ENCODE data around the gene EML5.

Gene EML5

DNA sequence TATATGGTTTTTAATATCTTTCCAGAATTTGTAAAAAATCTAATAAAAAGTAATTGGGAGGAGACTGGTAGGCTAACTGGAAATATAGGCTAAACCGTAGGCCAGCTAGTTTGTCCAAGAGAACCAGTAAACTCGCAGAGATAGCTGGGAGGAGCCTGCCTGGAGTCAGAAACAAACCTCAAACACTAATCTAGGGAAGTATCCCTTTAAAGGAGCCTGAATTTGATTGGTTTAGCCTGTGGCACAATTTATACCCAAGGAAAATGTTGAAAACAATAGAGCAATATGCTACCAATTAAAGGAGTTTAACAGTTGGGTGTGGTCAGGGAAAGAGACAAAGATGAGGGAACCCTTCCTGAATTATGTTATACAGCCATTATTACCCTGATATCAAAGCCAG lies 109.6 kb downstream of the EML5 start:
- Histone ChIP-seq H3K4me1 (ENCODE audit: control insufficient read depth in 2 of 2, insufficient read depth in 2 of 2, low read length in 2 of 2) (peaks cover 3 to 5% of the 10 kb centered on the region in 2 donors), H3K4me3 (ENCODE audit: low read length in 2 of 2) (no peak overlapping the region), H3K36me3 (ENCODE audit: control insufficient read depth in 2 of 2, insufficient read depth in 2 of 2, low read length in 2 of 2) (no peaks in the 10 kb centered on the region), H3K9ac (ENCODE audit: low read depth in 1 of 2, low read length in 2 of 2) (no peak overlapping the region), H3K27me3 (ENCODE audit: control insufficient read depth in 2 of 2, insufficient read depth in 2 of 2, low read length in 2 of 2) (no peaks in the 10 kb centered on the region), H3K27ac (ENCODE audit: low read depth in 2 of 2, low read length in 2 of 2) (no peak overlapping the region), H3K9me3 (ENCODE audit: control insufficient read depth in 2 of 2, low read length in 2 of 2) (no peaks in the 10 kb centered on the region)

DNA sequence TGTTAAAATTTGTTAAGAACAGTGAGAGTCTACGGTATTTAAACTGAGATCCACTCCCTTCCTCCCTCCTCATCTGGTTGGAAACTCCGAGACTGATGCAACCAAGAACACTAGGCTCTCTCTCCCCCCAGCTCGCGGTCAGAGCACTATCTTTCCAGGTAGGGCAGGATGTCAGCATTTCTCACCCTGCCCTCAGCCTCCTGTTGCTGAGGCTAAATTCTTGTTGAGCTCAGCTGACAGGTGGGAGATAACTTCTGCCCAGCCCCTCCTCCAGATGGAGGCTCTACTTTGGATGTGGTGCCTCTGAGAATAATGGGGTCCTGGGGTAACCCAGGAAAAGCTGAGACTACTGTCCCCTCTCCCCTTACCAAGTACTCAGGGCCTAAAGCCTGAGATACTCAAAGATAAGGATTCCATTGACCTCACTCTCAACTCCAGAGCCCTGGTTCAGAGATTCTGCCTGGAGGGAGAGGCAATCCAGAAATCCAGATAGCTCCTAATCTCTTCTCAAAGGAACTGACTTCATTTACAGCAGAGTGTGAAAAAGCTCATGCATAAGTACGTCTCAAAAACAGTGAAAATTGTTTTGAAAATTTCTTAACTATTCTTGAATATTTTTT lies 110.1 kb downstream of the EML5 start:
- H3K9me3 ChIP-seq (ENCODE audit: control insufficient read depth in 2 of 2, low read length in 2 of 2) = no peaks in the 10 kb centered on the region
- peaks cover 3 to 5% of the 10 kb centered on the region in 2 donors for H3K4me1 ChIP-seq (ENCODE audit: control insufficient read depth in 2 of 2, insufficient read depth in 2 of 2, low read length in 2 of 2)
- no peaks in the 10 kb centered on the region for H3K36me3 ChIP-seq (ENCODE audit: control insufficient read depth in 2 of 2, insufficient read depth in 2 of 2, low read length in 2 of 2)
- H3K27ac ChIP-seq (ENCODE audit: low read depth in 2 of 2, low read length in 2 of 2) = no peak overlapping the region
- no peaks in the 10 kb centered on the region for H3K27me3 ChIP-seq (ENCODE audit: control insufficient read depth in 2 of 2, insufficient read depth in 2 of 2, low read length in 2 of 2)
- no peak overlapping the region for H3K4me3 ChIP-seq (ENCODE audit: low read length in 2 of 2)
- H3K9ac ChIP-seq (ENCODE audit: low read depth in 1 of 2, low read length in 2 of 2) = no peak overlapping the region

DNA sequence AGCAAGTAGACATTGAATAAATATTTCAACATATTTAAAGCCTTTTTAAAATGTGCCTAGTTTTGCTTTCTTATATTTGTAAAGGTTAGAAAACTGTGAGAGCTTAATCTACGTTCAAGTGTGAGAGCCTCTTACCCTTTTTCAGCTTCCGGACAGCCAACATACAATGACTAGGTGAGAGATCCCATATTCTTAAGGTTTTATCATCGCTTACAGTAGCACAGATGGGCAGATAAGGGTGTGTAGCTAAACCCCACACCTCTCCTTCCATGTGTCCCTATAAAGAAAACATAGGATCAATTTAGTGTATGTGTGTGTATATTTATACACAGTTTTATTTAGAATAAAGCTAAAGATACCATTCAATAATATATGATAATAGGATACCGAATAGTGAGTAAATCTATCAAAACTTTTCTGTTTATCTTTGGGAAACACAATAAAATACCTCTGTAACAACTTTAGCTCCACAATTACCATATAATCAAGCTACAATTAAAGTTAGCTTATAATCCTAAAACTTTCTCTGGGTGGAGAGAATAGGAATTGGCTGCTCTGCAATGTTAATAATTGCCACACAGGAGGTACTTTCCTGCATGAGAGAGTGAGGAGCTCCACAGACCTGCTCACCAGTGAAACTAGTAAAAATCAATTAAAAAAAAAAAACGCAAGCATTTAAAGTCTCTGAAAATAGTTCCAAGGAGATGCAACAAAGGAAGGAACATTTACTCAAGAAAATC lies 110.8 kb downstream of the EML5 start:
- Histone ChIP-seq H3K4me1 (ENCODE audit: control insufficient read depth in 2 of 2, insufficient read depth in 2 of 2, low read length in 2 of 2) (peaks cover 3 to 5% of the 10 kb centered on the region in 2 donors), H3K9me3 (ENCODE audit: control insufficient read depth in 2 of 2, low read length in 2 of 2) (no peaks in the 10 kb centered on the region), H3K27me3 (ENCODE audit: control insufficient read depth in 2 of 2, insufficient read depth in 2 of 2, low read length in 2 of 2) (no peaks in the 10 kb centered on the region), H3K4me3 (ENCODE audit: low read length in 2 of 2) (no peak overlapping the region), H3K9ac (ENCODE audit: low read depth in 1 of 2, low read length in 2 of 2) (no peak overlapping the region), H3K36me3 (ENCODE audit: control insufficient read depth in 2 of 2, insufficient read depth in 2 of 2, low read length in 2 of 2) (no peaks in the 10 kb centered on the region), H3K27ac (ENCODE audit: low read depth in 2 of 2, low read length in 2 of 2) (no peak overlapping the region)

DNA sequence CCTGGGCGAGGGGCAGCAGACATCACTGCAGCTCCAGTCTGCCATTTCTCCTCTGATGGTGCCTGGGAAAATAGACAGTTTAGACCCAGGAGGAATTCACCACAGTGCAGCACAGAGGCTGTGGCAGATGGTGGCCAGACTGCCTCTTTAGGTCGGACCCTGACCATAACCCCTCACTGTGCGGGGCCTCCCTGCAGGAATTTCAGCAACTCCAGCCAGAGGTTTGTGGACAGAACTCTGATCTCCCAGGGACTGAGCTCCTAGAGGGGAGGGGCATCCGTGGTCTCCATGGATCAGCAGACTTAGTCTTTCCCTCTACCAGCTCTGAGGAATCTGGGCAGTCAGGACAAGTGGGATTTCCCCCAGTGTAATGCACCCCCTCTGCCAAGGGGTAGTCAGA lies 123.4 kb downstream of the EML5 start:
- Histone ChIP-seq H3K9ac (ENCODE audit: low read depth in 1 of 2, low read length in 2 of 2) (no peak overlapping the region), H3K4me1 (ENCODE audit: control insufficient read depth in 2 of 2, insufficient read depth in 2 of 2, low read length in 2 of 2) (peaks cover 3 to 5% of the 10 kb centered on the region in 2 donors), H3K27me3 (ENCODE audit: control insufficient read depth in 2 of 2, insufficient read depth in 2 of 2, low read length in 2 of 2) (no peaks in the 10 kb centered on the region), H3K27ac (ENCODE audit: low read depth in 2 of 2, low read length in 2 of 2) (no peak overlapping the region), H3K4me3 (ENCODE audit: low read length in 2 of 2) (no peak overlapping the region), H3K36me3 (ENCODE audit: control insufficient read depth in 2 of 2, insufficient read depth in 2 of 2, low read length in 2 of 2) (no peaks in the 10 kb centered on the region), H3K9me3 (ENCODE audit: control insufficient read depth in 2 of 2, low read length in 2 of 2) (no peaks in the 10 kb centered on the region)

DNA sequence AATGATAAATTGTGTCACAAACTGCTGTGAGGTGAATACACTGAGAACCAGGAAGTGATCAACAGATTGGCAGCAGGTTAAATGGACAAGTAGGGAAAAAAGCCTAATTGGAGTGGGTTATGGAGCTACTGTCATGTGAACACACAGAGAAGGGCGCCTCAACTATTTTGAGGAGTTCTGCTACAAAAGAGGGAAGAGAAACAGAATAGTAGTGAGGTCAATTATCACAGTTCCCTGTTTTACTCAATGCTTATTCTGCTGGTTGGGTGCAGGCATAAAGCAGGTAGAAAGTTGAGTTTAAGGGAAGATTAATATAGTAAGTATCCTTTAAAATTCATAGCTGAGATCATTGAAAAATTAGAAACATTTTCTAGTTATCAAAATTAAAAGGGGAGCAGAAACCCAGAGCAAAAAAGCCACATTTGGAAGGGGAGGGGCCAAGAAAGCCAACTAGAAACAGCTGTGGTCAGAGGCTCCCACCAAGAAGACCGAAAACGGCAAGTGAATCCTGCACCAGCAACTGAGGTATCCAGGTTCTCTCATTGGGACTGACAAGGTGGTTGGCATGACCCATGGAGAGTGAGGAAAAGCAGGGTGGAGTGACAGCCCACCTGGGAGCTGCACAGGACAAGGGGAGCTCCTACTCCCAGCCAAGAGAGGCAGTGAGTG lies 124.2 kb downstream of the EML5 start:
- H3K27me3 ChIP-seq (ENCODE audit: control insufficient read depth in 2 of 2, insufficient read depth in 2 of 2, low read length in 2 of 2) = no peaks in the 10 kb centered on the region
- no peak overlapping the region for H3K9ac ChIP-seq (ENCODE audit: low read depth in 1 of 2, low read length in 2 of 2)
- H3K9me3 ChIP-seq (ENCODE audit: control insufficient read depth in 2 of 2, low read length in 2 of 2) = no peaks in the 10 kb centered on the region
- peaks cover 3 to 5% of the 10 kb centered on the region in 2 donors for H3K4me1 ChIP-seq (ENCODE audit: control insufficient read depth in 2 of 2, insufficient read depth in 2 of 2, low read length in 2 of 2)
- H3K4me3 ChIP-seq (ENCODE audit: low read length in 2 of 2) = no peak overlapping the region
- no peaks in the 10 kb centered on the region for H3K36me3 ChIP-seq (ENCODE audit: control insufficient read depth in 2 of 2, insufficient read depth in 2 of 2, low read length in 2 of 2)
- no peak overlapping the region for H3K27ac ChIP-seq (ENCODE audit: low read depth in 2 of 2, low read length in 2 of 2)

DNA sequence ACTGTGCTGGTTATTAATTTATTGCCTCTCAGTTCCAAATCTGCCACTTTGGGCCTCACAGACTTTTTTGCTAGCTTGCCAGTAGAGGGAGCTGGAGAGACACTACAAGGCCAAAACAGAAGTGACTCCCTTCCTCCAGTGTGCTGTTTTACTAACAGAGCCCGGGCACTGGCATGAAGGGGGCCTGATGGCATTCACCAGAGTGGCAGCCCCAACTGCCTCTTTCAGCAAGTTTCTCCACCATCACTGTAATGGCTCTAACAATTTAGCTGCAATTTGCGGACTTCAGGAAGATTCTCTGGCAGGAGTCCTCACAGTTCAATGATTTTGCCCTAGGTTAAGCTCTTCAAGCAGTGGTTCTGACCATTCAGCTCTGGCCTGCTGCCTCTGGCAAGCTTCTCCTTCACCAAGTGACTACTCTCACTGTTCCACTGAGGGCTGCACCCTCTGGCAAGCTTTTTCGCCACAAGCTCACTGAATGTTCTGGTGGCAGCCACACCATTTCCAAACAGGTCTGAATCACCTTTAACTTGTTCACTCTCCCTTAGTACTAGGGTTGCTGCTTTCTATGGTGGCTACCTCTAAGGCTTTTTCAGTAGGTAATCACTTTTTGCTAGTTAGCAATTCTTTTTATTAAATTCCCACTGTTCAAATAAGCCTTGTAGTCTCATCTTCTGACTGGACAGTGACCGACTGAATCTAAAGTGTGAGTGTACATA lies 125.0 kb downstream of the EML5 start:
- H3K9me3 ChIP-seq (ENCODE audit: control insufficient read depth in 2 of 2, low read length in 2 of 2) = no peaks in the 10 kb centered on the region

DNA sequence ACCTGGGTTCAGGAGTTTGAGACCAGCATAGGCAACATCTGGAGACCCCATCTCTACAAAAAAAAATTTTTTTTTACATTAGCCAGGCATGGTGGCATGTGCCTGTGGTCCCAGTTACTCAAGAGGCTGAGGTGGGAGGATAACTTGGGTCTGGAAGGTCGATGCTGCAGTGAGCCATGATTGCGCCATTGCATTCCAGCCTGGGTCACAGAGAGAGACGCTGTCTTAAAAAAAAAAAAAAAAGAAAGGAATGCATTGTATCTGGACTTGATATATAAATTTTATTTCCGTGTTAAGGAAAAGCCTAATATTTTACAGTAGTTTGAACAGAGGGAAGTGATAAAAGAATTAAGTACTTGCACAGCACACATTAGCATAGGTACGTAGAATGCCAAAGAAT lies 132.7 kb downstream of the EML5 start:
- Histone ChIP-seq H3K27me3 (ENCODE audit: control insufficient read depth in 2 of 2, insufficient read depth in 2 of 2, low read length in 2 of 2) (no peaks in the 10 kb centered on the region), H3K9me3 (ENCODE audit: control insufficient read depth in 2 of 2, low read length in 2 of 2) (no peaks in the 10 kb centered on the region), H3K27ac (ENCODE audit: low read depth in 2 of 2, low read length in 2 of 2) (no peak overlapping the region), H3K9ac (ENCODE audit: low read depth in 1 of 2, low read length in 2 of 2) (no peak overlapping the region), H3K36me3 (ENCODE audit: control insufficient read depth in 2 of 2, insufficient read depth in 2 of 2, low read length in 2 of 2) (no peaks in the 10 kb centered on the region), H3K4me3 (ENCODE audit: low read length in 2 of 2) (no peak overlapping the region), H3K4me1 (ENCODE audit: control insufficient read depth in 2 of 2, insufficient read depth in 2 of 2, low read length in 2 of 2) (no peaks in the 10 kb centered on the region)

More for the DNA sequence above, 125.0 kb downstream of the EML5 start:
- H3K27me3 ChIP-seq (ENCODE audit: control insufficient read depth in 2 of 2, insufficient read depth in 2 of 2, low read length in 2 of 2) = no peaks in the 10 kb centered on the region
- H3K4me3 ChIP-seq (ENCODE audit: low read length in 2 of 2) = no peak overlapping the region
- peaks cover 3 to 5% of the 10 kb centered on the region in 2 donors for H3K4me1 ChIP-seq (ENCODE audit: control insufficient read depth in 2 of 2, insufficient read depth in 2 of 2, low read length in 2 of 2)
- H3K9ac ChIP-seq (ENCODE audit: low read depth in 1 of 2, low read length in 2 of 2) = no peak overlapping the region
- H3K27ac ChIP-seq (ENCODE audit: low read depth in 2 of 2, low read length in 2 of 2) = no peak overlapping the region
- no peaks in the 10 kb centered on the region for H3K36me3 ChIP-seq (ENCODE audit: control insufficient read depth in 2 of 2, insufficient read depth in 2 of 2, low read length in 2 of 2)

DNA sequence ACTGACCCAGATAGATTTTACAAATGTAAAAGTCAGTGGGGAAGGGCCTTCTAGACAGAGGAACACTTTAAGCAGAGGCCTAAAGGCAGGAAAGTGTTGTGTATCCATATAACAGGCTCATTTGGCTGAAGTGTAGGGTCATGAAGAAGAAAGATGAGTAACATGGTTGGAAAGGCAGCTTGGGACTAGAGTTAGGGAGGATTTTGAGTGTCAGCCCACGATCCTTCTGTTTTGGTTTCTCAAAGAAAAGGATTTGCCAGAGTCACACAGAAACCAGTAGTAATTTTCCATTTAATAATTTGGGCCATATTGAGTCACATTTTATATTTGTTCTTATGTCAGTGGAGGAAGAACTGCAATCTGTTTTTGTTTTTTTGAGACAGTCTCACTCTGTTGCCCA lies 153.5 kb downstream of the EML5 start:
- Histone ChIP-seq H3K4me3 (ENCODE audit: low read length in 2 of 2) (no peak overlapping the region), H3K9me3 (ENCODE audit: control insufficient read depth in 2 of 2, low read length in 2 of 2) (peaks cover 0 to 2% of the 10 kb centered on the region in 2 donors), H3K27ac (ENCODE audit: low read depth in 2 of 2, low read length in 2 of 2) (no peak overlapping the region), H3K27me3 (ENCODE audit: control insufficient read depth in 2 of 2, insufficient read depth in 2 of 2, low read length in 2 of 2) (no peaks in the 10 kb centered on the region), H3K36me3 (ENCODE audit: control insufficient read depth in 2 of 2, insufficient read depth in 2 of 2, low read length in 2 of 2) (no peaks in the 10 kb centered on the region), H3K4me1 (ENCODE audit: control insufficient read depth in 2 of 2, insufficient read depth in 2 of 2, low read length in 2 of 2) (no peaks in the 10 kb centered on the region), H3K9ac (ENCODE audit: low read depth in 1 of 2, low read length in 2 of 2) (no peak overlapping the region)

DNA sequence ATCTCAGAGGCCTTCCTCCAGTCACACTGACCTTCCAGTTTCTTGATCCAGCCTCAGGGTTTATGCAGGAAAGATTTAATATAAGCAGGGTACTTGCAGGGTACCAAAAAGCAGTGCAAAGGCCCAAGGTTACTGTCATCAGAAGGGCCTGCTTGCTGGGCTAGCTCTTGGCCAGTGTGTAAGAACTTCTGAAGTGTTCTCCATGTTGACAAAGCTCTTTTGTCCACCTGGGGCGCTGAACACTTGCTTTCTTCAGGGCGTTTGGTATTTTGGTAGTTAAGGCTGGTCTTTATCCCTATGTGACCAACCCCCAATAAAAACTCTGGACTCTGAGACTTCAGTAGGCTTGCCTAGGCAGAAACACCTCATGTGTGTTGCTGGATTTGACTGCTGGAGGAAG lies 160.2 kb downstream of the EML5 start:
- Histone ChIP-seq H3K36me3 (ENCODE audit: control insufficient read depth in 2 of 2, insufficient read depth in 2 of 2, low read length in 2 of 2) (no peaks in the 10 kb centered on the region), H3K4me3 (ENCODE audit: low read length in 2 of 2) (no peak overlapping the region), H3K9me3 (ENCODE audit: control insufficient read depth in 2 of 2, low read length in 2 of 2) (no peaks in the 10 kb centered on the region), H3K27me3 (ENCODE audit: control insufficient read depth in 2 of 2, insufficient read depth in 2 of 2, low read length in 2 of 2) (no peaks in the 10 kb centered on the region), H3K27ac (ENCODE audit: low read depth in 2 of 2, low read length in 2 of 2) (no peak overlapping the region), H3K9ac (ENCODE audit: low read depth in 1 of 2, low read length in 2 of 2) (no peak overlapping the region), H3K4me1 (ENCODE audit: control insufficient read depth in 2 of 2, insufficient read depth in 2 of 2, low read length in 2 of 2) (no peaks in the 10 kb centered on the region)

DNA sequence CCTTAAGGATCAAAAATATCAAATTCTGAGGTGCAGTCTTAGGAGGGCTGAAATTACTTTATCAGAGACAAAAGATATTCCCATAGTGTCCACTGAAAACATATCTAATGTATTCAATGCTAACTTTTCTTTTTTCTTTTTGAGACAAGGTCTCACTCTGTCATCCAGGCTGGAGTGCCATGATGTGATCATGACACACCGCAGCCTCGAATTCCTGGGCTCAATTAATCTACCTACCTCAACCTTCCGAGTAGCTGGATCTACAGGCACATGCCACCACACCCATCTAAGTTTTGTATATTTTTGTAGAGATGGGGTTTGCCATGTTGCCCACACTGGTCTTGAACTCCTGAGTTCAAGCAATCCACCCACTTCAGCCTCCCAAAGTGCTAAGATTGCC lies 161.7 kb downstream of the EML5 start:
- H3K9me3 ChIP-seq (ENCODE audit: control insufficient read depth in 2 of 2, low read length in 2 of 2) = no peaks in the 10 kb centered on the region
- H3K4me1 ChIP-seq (ENCODE audit: control insufficient read depth in 2 of 2, insufficient read depth in 2 of 2, low read length in 2 of 2) = no peaks in the 10 kb centered on the region
- no peak overlapping the region for H3K9ac ChIP-seq (ENCODE audit: low read depth in 1 of 2, low read length in 2 of 2)
- H3K36me3 ChIP-seq (ENCODE audit: control insufficient read depth in 2 of 2, insufficient read depth in 2 of 2, low read length in 2 of 2) = no peaks in the 10 kb centered on the region
- no peak overlapping the region for H3K4me3 ChIP-seq (ENCODE audit: low read length in 2 of 2)
- no peak overlapping the region for H3K27ac ChIP-seq (ENCODE audit: low read depth in 2 of 2, low read length in 2 of 2)
- H3K27me3 ChIP-seq (ENCODE audit: control insufficient read depth in 2 of 2, insufficient read depth in 2 of 2, low read length in 2 of 2) = no peaks in the 10 kb centered on the region

Data from mucosa of rectum (tissue), 2 donors.